Sciatic nerve (tissue), 2 donors: Measurements from ENCODE around the gene CMSS1. TPM values are rescaled to one million over a fixed set of nuclear protein-coding genes. Genes with fewer than 3 reads are reported as not detected.

ENCODE experiments used
- ATAC-seq: fragments of 200-7000 bp; cut with Tn5 transposase; one replicate; pipeline ENCODE4 v1.9.1; 2020; ENCODE audit warnings: mild to moderate bottlenecking, moderate library complexity
- DNase-seq: peaks from one replicate; pipeline ENCODE4 v3.0.0-alpha.2; 2020; ENCODE audit warnings: low spot score
- intact Hi-C: fragments of 100-400 bp; cut with DNase I; formaldehyde crosslinking; loops from one replicate; pipeline ENCODE4 v1.14.2; 2022
- total RNA-seq: library from RNA; stranded (reverse); fragmentation: NEBNext Ultra II Directional; extraction: Animal tissue kit (Norgen Biotek cat#: 25700); gene quantifications from one replicate; pipeline ENCODE4 v1.2.1, GENCODE V29; 2021
- donor health status: DM: no; HTN: no; CAD: no.
- donor health status: DM: no; HTN: no; CAD: no.

Gene CMSS1
- total RNA-seq, 1 donor from 2014 or later, result 26.7 TPM

- DNase-seq, result no peak
- intact Hi-C loops, result no loop called here
- no peak for ATAC-seq
These were observed 282.0 kb downstream of the CMSS1 start for GRCh38 chr3:100099621-100100020.

DNA sequence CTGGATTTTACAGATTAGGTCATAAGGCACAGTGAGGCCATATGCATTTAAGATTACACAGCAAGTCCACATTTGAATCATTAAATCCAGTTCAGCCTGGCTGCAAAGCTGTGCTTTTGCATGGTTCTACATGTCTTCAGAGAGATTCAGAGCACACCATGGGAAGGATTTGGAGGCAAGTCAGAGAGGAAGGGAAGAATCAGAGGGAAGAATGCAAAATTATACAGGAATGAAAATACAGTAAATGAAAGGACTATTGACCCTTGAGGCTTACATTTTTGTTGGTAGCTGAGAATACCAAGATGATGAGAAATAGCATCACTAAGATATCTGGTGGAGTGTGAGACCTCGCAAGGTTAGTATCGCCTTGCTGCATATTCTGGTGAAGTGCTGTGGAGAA, 282.8 kb downstream of the CMSS1 start:
- no peak for ATAC-seq
- no peak for DNase-seq
- intact Hi-C loops, result no loop called here

DNA sequence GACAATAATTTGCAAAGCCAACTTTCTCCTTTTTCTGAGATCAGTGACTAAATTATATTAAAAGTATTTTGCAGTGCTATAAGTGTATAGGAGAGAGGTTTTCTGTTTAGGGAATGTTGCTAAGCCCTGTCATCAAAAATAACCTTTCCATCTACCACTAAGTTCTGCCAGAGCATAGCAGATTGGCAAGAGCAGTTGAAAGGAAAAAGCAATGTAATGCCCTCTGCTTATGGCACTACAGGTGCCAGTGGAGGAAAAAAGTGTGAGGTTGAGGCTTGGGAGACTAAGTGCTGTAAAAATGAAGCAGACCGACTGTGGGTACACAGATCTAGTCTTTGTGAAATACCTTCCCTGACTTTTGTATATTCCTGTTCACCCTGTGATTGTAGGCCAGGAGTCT, 285.1 kb downstream of the CMSS1 start:
- DNase-seq (no peak), ATAC-seq (no peak)
- intact Hi-C loops, result no loop called here

- ATAC-seq (peak; percentile 66), DNase-seq (no peak)
- intact Hi-C loops, result no loop called here
These were observed 286.1 kb downstream of the CMSS1 start for GRCh38 chr3:100103558-100104441.

DNA sequence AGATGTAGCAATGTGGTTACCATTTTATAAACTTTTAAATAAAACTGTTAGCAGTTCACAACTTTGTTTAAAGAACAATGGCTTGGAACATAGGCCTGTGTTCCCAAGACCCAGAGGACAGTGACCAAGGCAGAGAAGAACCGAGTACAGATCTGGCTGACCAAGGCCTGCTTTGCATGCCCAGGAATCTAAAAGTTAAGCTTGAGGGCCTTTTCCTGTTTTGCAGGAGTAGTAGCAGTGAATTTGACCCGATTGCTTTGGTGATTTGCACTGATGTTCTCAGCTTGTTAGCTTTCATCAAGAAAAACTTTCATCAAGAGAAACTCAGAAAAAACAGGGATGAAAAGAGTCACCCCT, 286.8 kb downstream of the CMSS1 start:
- ATAC-seq, result peak; percentile 37
- no peak for DNase-seq
- intact Hi-C loops, result no loop called here

DNA sequence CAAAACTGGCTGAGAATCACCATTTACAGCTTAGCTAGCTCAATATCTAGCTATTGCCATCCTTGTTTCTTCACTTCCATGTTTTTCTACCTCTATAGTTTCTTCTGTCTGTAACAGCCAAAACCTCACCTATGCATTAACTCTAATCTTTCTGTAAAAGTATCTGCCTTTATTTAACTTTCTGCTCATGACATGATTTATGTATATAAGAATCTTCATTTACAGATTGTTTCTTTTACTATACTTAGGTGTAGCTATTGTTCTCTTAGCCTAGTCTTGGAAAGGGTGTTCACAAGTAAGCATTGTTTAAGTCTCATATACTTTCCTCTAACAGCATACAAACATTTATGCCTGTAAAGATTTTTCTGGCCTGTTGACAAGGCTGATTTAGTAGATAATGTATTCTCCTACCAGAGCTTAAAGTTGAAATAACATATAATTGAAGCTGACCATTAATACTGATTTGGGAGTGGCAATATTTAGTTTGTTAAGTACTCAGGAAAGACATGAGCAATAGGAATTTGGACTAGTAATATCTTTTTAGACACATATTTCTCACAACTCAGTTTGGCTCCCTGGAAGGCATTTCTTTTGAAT, 287.3 kb downstream of the CMSS1 start:
- intact Hi-C loops, result no loop called here
- no peak for DNase-seq

DNA sequence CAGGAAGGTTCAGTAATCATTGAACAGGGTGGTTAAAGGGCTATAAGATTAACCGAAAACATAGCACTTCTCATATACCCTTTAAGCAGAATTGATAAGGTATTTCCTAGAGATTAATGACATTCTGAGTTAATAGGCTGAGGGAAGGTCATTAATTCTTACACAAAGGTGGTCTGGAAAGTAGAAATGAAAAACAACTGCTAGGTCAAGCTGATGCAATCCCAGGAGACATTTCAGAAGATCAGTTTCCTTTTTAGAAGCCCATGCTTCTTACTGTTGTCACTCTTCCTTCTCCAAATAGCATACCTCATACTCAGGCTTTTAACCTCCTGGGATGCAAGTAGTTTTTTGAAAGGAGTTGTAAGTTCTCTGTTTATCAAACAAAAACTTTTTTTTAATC, 287.8 kb downstream of the CMSS1 start:
- intact Hi-C loops, result no loop called here
- ATAC-seq, result no peak

More for the DNA sequence above, 287.3 kb downstream of the CMSS1 start:
- no peak for ATAC-seq

GRCh38 chr3:100106094-100106493, 288.4 kb downstream of the CMSS1 start:
- DNase-seq (no peak), ATAC-seq (no peak)
- intact Hi-C loops, result no loop called here

More for the DNA sequence above, 287.8 kb downstream of the CMSS1 start:
- no peak for DNase-seq

DNA sequence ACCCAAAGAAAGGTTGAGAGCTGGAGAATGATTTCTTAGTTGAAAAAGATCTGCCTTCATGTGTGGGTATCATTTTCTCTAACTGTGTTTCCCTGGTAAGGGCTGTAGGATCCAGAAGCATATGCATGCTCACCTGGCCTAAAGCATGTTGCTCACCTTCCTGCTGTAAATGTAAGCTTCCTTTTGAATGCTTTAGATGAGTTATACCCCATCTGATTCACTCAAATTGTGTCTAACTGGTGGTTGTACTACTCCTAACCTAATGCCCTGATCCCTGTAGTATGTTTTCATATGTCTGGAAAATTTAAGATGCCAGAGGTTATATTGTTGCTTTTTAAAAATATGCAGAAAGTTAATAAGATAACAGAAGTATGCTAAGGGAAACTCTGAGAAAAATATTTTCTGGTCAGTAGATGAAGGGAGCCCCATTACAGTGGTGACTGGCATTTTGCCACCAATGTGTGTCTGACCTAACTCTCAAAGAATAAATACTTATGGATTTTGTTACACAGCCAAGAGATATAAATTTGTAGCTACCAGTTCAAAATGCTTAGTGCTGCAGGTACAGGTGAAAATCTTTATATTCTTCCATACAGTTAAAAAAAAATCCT, 289.0 kb downstream of the CMSS1 start:
- intact Hi-C loops, result no loop called here
- DNase-seq, result no peak

DNA sequence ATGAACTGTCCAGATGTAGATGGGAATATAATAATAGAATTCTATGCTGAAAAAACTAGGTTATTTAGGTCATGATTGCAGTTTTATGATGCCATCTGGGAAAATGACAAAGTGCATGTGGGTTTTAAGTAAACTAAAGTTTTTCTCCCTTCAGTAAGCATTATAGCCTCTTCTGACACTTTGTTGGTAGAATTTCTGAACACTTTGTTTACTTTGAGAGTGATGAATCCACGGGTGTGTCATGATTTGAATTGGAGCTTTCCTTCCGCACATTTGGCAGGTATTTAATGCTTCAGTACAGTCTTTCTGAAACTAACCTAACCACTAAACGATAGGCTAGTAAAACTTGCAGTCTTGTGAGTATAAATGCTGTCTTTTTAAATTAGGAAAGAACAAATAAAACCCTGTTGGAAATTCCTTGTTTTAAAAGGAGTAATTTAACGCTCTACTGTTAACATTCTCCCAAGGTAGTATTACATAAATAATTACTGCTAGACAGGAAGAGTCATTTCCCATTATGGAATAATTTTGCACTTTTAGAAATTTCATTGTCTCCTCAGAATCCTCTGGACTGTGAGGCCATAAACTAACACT, 289.7 kb downstream of the CMSS1 start:
- intact Hi-C loops, result no loop called here
- ATAC-seq (no peak), DNase-seq (no peak)

More for the DNA sequence above, 289.0 kb downstream of the CMSS1 start:
- ATAC-seq, result no peak

DNA sequence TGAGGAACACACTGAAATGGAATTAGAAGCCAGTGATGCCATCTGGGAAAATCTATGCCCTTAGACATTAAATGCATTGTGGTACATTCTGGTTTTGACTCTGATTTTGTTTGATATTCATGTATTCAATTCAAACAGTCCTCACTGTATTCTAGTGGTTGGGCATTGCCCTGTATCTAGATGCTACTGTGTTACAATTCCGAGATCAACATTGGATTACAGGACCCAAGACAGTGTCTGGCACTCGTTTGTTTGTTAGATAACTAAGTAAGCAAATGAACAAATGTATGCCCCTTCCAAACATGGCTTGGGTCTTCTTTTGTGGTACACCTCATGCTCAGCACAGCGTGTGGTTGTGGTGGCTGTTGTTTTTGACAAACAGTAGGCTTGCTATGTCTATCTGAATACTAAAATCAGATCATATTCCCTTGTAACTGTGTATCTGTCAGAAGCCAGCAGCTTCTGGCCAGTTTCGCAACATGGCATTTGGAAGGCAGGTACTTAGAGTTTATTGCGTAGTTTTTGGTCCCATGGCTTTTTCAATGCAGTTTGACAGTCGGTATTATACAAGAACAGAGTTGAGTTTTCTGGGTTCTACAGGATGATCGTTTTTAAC, 290.9 kb downstream of the CMSS1 start:
- intact Hi-C loops, result no loop called here
- no peak for ATAC-seq
- no peak for DNase-seq

DNA sequence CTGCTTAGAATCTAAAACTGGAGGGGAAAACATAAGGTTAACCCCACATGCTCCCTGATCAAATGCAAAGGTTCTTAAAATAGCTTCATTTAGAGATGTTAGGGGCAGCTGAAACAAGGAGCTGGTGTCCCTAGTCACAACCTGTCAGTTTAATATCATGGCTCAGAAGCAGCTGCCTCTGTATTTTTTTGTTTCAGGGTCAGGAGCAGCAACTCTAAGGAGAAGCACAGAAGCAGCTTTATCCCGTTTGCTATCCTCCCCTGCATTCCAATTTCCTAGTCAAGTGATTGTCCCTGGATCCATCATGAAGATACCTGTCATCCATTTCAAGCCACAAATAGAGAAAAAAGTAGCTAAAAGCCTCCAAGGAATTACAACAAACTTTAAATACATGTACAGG, 292.5 kb downstream of the CMSS1 start:
- intact Hi-C loops, result no loop called here
- ATAC-seq (no peak), DNase-seq (no peak)

- ATAC-seq (no peak), DNase-seq (no peak)
- intact Hi-C loops, result no loop called here
These were observed 294.1 kb downstream of the CMSS1 start for GRCh38 chr3:100111728-100112127.

DNA sequence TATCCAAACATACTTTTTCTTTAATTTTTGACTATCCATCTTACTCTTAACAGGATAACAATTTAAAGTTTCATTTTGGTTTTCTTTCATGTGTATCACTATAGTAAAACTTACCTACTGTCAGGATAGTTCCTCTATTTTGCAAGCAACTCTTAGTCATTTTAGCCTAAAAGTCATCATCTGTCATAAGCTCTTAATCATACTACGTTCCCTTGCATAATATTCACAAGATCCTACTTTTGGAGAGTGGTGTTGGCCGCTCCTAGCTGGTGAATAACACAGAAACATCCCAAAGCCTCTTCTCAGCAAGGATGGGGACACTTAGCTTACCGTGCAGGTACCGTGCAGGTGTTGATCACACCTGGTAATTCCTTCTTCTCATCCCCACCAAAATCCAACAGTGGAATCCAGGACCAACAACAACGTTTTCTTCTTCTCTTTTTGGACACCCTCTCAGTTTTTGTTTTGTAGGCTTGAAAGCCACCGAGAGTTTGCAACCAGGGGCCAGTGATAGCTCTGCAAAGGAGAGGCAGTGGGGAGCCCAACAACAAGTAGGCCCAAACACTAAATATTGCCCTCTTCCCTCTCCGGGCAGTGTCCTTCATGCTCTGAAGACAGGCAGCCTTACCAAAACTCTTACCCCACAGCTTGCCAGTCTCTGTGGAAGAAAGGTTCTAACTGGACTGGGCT, 296.2 kb downstream of the CMSS1 start:
- no peak for DNase-seq
- intact Hi-C loops, result no loop called here
- ATAC-seq, result no peak

DNA sequence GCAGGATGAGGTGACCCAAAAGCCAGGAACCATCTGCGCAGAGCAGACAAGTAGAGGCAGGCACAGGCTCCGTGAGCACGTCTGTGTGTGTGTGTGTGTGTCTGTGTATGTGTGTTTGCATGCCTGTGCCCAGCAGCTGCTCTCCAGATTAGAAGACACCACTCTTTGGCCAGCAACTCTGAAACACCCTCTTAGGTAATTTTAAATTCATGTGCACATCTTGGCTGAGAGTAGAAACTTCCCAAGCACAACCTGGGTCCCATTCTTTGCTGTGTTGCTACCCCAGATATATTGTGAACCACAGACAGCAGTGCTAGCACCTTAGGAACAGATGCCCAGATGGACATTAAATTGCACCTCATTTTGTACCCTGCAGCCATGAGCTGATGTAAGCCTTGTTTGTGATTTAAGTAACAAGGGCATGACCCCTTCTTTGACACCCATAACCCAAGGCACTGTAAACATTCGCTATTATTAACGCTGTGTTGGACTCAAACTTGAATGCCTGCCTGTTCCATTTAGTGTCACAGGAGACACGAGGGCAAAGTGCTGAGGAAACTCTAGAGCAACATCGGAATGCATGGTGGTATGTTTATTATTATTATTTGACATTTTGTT, 296.9 kb downstream of the CMSS1 start, which contains the start of gene FILIP1L:
FILIP1L (minus strand) TSS at position 89 of the 618 bp plus-strand sequence.
- intact Hi-C loops, result no loop called here
- ATAC-seq (no peak), DNase-seq (no peak)

DNA sequence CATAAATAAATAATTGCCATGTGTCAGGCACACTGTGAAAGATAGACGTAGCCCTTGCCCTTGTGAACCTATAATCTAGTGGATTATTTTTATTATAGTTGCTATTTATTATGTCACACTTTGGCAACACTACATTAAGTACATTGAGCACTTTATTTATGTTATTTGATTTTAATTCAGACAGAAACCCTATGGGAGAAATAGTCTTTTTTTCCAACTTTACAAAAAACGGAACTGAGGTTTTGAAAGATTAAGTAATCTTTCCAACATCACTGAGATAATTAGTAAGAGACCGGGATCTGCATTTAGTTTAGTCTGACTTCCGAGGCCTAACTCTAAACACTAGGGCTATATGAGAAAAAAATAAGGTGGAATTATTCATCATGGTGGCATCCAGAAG, 299.4 kb downstream of the CMSS1 start:
- DNase-seq, result no peak
- intact Hi-C loops, result no loop called here
- no peak for ATAC-seq

GRCh38 chr3:100120012-100120411, 302.4 kb downstream of the CMSS1 start:
- ATAC-seq (no peak), DNase-seq (no peak)
- intact Hi-C loops, result no loop called here

- ATAC-seq (no peak), DNase-seq (no peak)
- intact Hi-C loops, result no loop called here
These were observed 303.0 kb downstream of the CMSS1 start for GRCh38 chr3:100120693-100121092.
